Measurements from ENCODE around the gene SF3A1.

Gene SF3A1

GRCh38 chr22:30285846-30286200 lies 70.9 kb downstream of the SF3A1 start:
- DNase-seq: no peak

- DNase-seq: no peak
Observed at GRCh38 chr22:30285176-30285845, 71.4 kb downstream of the SF3A1 start.

GRCh38 chr22:30284666-30285065 lies 72.0 kb downstream of the SF3A1 start:
- DNase-seq: no peak

GRCh38 chr22:30284172-30284571 lies 72.5 kb downstream of the SF3A1 start:
- no peak for DNase-seq

GRCh38 chr22:30283342-30283741 lies 73.4 kb downstream of the SF3A1 start:
- DNase-seq: no peak

- no peak for DNase-seq
Observed at GRCh38 chr22:30282616-30283046, 74.1 kb downstream of the SF3A1 start.
